D721Med (cell line): Measurements from ENCODE around the gene GCLM.

Experiments
- DNase-seq: peaks from one replicate; pipeline ENCODE4 v3.0.0; 2011; ENCODE audit warnings: low spot score; ENCODE audit not compliant: insufficient read length
- FAIRE-seq: peaks from 2 replicates; lab custom pipeline; 2011; peaks lifted over from hg19 to GRCh38; lab: Jason Lieb, UNC
- TF ChIP-seq, protein P1 (sequence below): IDR thresholded peaks from 2 replicates; pipeline ENCODE4 v1.5.1; 2012; ENCODE audit warnings: mild to moderate bottlenecking, control low read depth; ENCODE audit not compliant: insufficient read depth; ENCODE audit errors: missing control alignments

Gene GCLM

DNA sequence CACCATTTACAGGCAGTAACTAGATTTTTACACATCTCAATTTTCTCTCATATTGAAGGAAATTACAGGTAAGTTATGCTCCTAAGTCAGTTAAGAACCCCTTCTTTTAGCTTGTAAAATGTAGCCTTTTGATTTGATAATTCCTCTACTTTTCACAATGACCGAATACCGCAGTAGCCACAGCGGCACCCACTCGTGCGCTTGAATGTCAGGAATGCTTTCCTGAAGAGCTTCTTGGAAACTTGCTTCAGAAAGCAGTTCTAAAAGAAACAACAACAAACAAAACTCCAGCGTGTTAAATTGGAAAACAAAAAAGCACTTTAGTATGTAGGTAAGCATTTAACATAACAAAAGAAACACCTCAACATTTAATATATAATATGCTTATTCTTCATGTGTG is 20.3 kb downstream of the GCLM start:
- FAIRE-seq, result no peak
- no peak for DNase-seq
- TF ChIP-seq, protein P1, sequence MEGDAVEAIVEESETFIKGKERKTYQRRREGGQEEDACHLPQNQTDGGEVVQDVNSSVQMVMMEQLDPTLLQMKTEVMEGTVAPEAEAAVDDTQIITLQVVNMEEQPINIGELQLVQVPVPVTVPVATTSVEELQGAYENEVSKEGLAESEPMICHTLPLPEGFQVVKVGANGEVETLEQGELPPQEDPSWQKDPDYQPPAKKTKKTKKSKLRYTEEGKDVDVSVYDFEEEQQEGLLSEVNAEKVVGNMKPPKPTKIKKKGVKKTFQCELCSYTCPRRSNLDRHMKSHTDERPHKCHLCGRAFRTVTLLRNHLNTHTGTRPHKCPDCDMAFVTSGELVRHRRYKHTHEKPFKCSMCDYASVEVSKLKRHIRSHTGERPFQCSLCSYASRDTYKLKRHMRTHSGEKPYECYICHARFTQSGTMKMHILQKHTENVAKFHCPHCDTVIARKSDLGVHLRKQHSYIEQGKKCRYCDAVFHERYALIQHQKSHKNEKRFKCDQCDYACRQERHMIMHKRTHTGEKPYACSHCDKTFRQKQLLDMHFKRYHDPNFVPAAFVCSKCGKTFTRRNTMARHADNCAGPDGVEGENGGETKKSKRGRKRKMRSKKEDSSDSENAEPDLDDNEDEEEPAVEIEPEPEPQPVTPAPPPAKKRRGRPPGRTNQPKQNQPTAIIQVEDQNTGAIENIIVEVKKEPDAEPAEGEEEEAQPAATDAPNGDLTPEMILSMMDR, result no peak

DNA sequence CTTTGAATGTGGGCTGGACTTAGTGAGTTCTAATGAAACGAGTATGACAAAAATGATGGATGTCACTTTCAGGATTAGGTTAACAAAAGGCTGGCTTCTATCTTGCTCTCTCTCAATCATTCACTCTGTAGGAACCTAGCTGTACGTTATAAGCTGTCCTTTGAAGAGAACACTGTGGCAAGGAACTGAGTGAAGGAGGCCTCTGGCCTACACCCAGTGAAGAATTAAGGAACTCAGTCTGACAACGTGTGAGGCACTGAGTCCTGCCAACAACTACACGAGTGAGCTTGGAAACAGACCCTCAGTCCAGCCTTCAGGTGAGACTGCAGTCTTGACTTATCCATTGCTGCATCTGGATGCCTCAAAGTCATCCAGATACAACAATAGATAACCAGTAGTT is 27.0 kb downstream of the GCLM start:
- no peak for FAIRE-seq
- TF ChIP-seq, protein P1, result no peak
- DNase-seq, result no peak

DNA sequence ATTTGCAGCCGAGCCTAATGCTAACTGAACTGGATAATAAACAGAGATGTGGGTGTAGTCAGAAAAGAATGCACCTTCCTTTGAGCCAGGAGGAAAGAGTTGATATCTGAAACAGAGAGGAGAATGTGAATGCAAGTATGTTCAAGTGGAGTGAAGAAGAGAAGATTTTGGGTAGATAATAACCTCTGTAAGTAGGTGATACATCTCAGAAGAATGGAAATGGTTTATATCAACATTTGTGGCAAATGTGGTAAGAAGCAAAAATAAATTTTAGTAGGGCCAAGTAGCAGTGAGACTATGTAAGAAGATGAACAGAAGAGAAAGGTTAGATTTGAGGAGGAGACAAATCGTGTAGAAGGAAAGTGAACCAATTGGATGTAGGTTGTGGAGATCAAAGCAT is 28.5 kb downstream of the GCLM start:
- TF ChIP-seq, protein P1, result no peak
- FAIRE-seq (no peak), DNase-seq (no peak)

DNA sequence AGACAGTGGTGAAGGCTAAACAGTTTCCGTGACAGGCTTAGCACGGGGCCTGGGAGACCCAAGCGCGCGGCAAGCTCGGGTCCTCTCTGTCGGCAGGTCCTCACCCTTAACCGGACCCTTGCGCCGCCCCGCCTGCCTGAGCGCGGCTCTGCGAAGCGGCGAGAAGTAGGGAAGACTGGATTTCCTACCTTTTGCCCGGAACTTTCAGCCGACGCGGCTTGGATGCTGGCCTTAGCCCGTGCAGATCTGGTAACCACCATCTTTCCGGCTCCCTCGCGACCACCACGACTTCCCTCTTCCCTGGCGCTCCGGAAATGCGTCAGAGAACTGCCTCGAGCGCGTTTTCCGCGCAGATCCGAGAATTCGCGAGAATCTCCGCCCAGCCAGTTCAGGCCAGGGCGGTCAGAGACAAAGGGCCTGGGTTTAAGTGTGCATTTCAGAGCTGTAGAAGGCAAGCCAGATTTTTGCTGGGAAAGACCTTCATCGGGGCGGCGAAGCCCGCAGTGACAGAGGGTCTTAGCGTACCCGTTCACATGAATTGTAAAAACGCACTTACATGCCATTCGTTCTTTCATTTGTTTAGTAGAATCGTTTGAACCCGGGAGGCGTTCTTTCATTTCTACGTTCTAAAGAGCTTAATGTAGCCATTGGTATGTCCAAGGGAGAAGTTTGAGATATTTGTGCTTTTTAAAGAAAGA is 30.2 kb downstream of the GCLM start, which contains the start of gene DNTTIP2:
Gene DNTTIP2 (minus strand): TSS at position 318 of the 698 bp plus-strand sequence. CDS start 58 bp downstream, at position 260.
- TF ChIP-seq, protein P1, result no peak
- DNase-seq (peak; percentile 73), FAIRE-seq (no peak)

DNA sequence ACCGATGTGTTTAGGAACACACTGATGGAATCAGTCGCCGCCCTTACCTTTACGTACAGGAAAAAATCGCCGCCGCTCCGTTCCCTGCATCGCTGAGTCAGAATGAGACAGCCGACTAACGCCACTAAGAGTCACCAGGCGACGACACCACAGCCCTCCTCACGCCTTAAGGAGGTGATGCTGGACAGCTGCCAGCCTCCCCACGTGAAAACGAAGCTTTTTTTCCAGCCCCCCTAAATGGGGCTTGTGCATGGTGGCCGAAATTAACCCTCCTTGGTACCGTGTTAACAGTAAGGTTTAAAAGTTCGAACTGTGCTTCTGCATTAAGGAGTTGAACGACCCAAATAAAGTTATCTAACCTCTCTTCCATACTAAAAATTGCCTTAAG is 30.7 kb downstream of the GCLM start:
- TF ChIP-seq, protein P1, result no peak
- DNase-seq (no peak), FAIRE-seq (no peak)

DNA sequence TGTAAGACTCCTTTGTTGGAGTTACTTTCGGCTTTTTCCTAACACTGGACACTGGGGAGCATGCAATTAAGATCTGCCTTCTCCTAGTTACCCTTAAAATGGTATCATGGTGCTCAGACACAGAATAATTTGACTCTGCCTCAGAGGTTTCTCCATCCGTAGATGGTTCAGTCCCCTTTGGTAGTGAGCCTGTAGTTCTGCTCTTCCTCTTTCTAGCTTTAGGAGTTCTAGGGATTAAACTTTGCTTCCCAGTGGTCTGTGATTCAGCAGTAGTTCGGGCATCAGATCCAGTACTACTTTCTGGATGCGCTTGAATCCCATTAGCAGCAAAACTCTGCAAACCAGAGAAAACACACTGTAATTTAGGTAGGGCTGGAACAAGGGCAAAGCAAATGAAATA is 31.7 kb downstream of the GCLM start:
- FAIRE-seq (no peak), DNase-seq (no peak)
- TF ChIP-seq, protein P1, result no peak

DNA sequence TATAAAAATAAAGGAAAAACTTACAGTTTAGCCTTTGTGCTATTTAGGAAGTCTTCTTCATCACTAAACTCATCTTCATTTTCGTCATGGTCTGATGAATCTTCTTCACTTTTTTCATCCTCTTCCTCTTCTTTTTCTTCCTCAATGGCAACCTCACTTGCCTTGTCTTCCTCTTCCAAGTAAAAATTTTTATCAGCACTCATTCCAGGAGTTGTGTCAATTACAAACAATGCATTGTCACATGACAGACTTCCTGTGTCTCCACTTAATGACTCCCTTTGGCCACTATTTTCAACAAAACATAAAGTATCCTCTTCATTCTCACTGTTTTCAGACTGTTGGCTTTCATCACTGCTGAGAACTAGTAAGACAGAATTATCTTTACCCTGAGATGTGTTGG is 33.0 kb downstream of the GCLM start:
- FAIRE-seq, result no peak
- DNase-seq, result no peak
- TF ChIP-seq, protein P1, result no peak
